Breast epithelium (tissue), 4 donors: ENCODE measurements around the gene CBLB. TPM values are rescaled to one million over a fixed set of nuclear protein-coding genes. Genes with fewer than 3 reads are reported as not detected.
A peak's percentile ranks its signal among the peaks of the same experiment; 100 is the strongest.

ENCODE experiments used
- DNase-seq, 2 donors: peaks; one replicate each; pipeline ENCODE4 v3.0.0-alpha.2; 2019; ENCODE audit warnings: low spot score in 2 of 2
- H3K27ac ChIP-seq, 2 donors: fragments of 200-600 bp; sonication (generic) in 1 of 2; one replicate each; pipeline ENCODE4 v1.5.1; 2016 to 2019; ENCODE audit warnings: mild to moderate bottlenecking in 1 of 2
- H3K27me3 ChIP-seq, 2 donors: fragments of 200-600 bp; sonication (generic) in 1 of 2; one replicate each; pipeline versions ENCODE4 v1.5.1 to v1.6.0; 2017 to 2019; ENCODE audit warnings: control low read depth in 1 of 2, mild to moderate bottlenecking in 1 of 2
- H3K36me3 ChIP-seq: fragments of 200-600 bp; one replicate; pipeline ENCODE4 v1.5.1; 2019
- H3K4me1 ChIP-seq, 2 donors: fragments of 200-600 bp; sonication (generic); one replicate each; pipeline ENCODE4 v1.5.1; 2016 to 2019; ENCODE audit warnings: control low read depth in 1 of 2
- H3K4me3 ChIP-seq, 3 donors: fragments of 200-600 bp; sonication (generic); 1 replicate in 2 of 3; 2 replicates in 1 of 3; pipeline ENCODE4 v1.5.1; 2016 to 2019; ENCODE audit warnings: mild to moderate bottlenecking in 3 of 3, moderate library complexity in 2 of 3
- H3K9me3 ChIP-seq, 2 donors: fragments of 200-600 bp; sonication (generic) in 1 of 2; one replicate each; pipeline ENCODE4 v1.5.1; 2016 to 2019; ENCODE audit warnings: control low read depth in 1 of 2
- CTCF ChIP-seq, 3 donors: fragments of 450-650 bp; IDR thresholded peaks; one replicate each; pipeline ENCODE4 v1.5.1; 2016 to 2017; ENCODE audit warnings: antibody characterized with exemption in 3 of 3, mild to moderate bottlenecking in 3 of 3, moderate library complexity in 3 of 3
- POLR2A ChIP-seq: fragments of 450-650 bp; IDR thresholded peaks from one replicate; pipeline ENCODE4 v1.6.1; 2016; ENCODE audit warnings: antibody characterized with exemption, mild to moderate bottlenecking, moderate library complexity
- POLR2AphosphoS5 ChIP-seq, 3 donors: sonication (generic); formaldehyde crosslinking; IDR thresholded peaks; one replicate each; pipeline ENCODE4 v1.6.1; 2017; ENCODE audit warnings: antibody characterized with exemption in 3 of 3
- intact Hi-C: fragments of 100-400 bp; cut with DNase I; formaldehyde crosslinking; loops from one replicate; pipeline ENCODE4 v1.15.1; 2023; ENCODE audit warnings: low total_unique reads
- total RNA-seq, 3 donors: library from RNA; depleted of rRNA; stranded (reverse); fragments of >200 nt; gene quantifications; one replicate each; pipeline ENCODE4 v1.1.0, GENCODE V29; 2016

CBLB gene
- total RNA-seq, 3 donors from 2014 or later: 57.7 to 107 (median 70.8) TPM

- Histone ChIP-seq H3K36me3 (no peaks in the 10 kb centered on the region), H3K9me3 (no peaks in the 10 kb centered on the region), H3K4me1 (peaks cover 0 to 13% of the 10 kb centered on the region in 2 donors), H3K4me3 (peak overlapping the region; percentile 81 to 98 (median 83)), H3K27ac (peak overlapping the region; percentile 97), H3K27me3 (no peaks in the 10 kb centered on the region)
- DNase-seq: no peak
- TF ChIP-seq POLR2AphosphoS5 (IDR thresholded peaks at IDR 0.05) (no peak), POLR2A (no peak), CTCF (IDR thresholded peaks at IDR 0.05) (no peak)
- intact Hi-C loops: no loop called here
Measured at GRCh38 chr3:105866656-105867653, 1.9 kb downstream of the CBLB start.

- no peak for DNase-seq
- no peaks in the 10 kb centered on the region for H3K27me3 ChIP-seq
- peak overlapping the region; percentile 81 to 98 (median 83) for H3K4me3 ChIP-seq
- intact Hi-C loops: no loop called here
- no peaks in the 10 kb centered on the region for H3K36me3 ChIP-seq
- H3K27ac ChIP-seq: peak overlapping the region; percentile 8 to 97
- H3K9me3 ChIP-seq: no peaks in the 10 kb centered on the region
- peaks cover 0 to 13% of the 10 kb centered on the region in 2 donors for H3K4me1 ChIP-seq
- TF ChIP-seq POLR2A (no peak), CTCF (IDR thresholded peaks at IDR 0.05) (no peak), POLR2AphosphoS5 (IDR thresholded peaks at IDR 0.05) (no peak)
Measured at GRCh38 chr3:105865867-105866350, 2.9 kb downstream of the CBLB start.

GRCh38 chr3:105865016-105865623 is 3.7 kb downstream of the CBLB start:
- DNase-seq: no peak
- Histone ChIP-seq H3K4me3 (peak overlapping the region; percentile 81 to 98 (median 83)), H3K27me3 (no peaks in the 10 kb centered on the region), H3K36me3 (no peaks in the 10 kb centered on the region), H3K4me1 (peaks cover 0 to 13% of the 10 kb centered on the region in 2 donors), H3K27ac (no peak overlapping the region), H3K9me3 (no peaks in the 10 kb centered on the region)
- intact Hi-C loops: no loop called here
- TF ChIP-seq CTCF (IDR thresholded peaks at IDR 0.05) (no peak), POLR2AphosphoS5 (IDR thresholded peaks at IDR 0.05) (no peak), POLR2A (no peak)

GRCh38 chr3:105864212-105864611 is 4.6 kb downstream of the CBLB start:
- Histone ChIP-seq H3K36me3 (no peaks in the 10 kb centered on the region), H3K27ac (no peak overlapping the region), H3K4me1 (peaks cover 0 to 9% of the 10 kb centered on the region in 2 donors), H3K4me3 (peak overlapping the region in 2 of 3 donors; percentile 81 to 98), H3K27me3 (no peaks in the 10 kb centered on the region), H3K9me3 (no peaks in the 10 kb centered on the region)
- intact Hi-C loops: no loop called here
- TF ChIP-seq CTCF (IDR thresholded peaks at IDR 0.05) (no peak), POLR2A (no peak), POLR2AphosphoS5 (IDR thresholded peaks at IDR 0.05) (no peak)
- DNase-seq: no peak
